Left ventricle myocardium inferior (tissue), 1 donor: ENCODE results near the gene ITPA. TPM values are rescaled to one million over a fixed set of nuclear protein-coding genes. Genes with fewer than 3 reads are reported as not detected.
"Not testable (repeated sequence)": the region's sequence is repeated elsewhere in the genome, so short reads cannot be mapped to it uniquely, and the experiment has no call there.

Experiments
- DNase-seq: peaks from one replicate; pipeline ENCODE4 v3.0.0-alpha.2; 2020
- H3K27ac ChIP-seq: fragments of 200-600 bp; replicated peaks from 2 replicates; pipeline ENCODE4 v1.8.0; 2021
- H3K27me3 ChIP-seq: fragments of 200-600 bp; 2 replicates; pipeline ENCODE4 v1.8.0; 2021; ENCODE audit warnings: low read depth
- H3K36me3 ChIP-seq: fragments of 200-600 bp; 2 replicates; pipeline ENCODE4 v1.8.0; 2021
- H3K4me1 ChIP-seq: fragments of 200-600 bp; 2 replicates; pipeline ENCODE4 v1.8.0; 2021
- H3K4me3 ChIP-seq: fragments of 200-600 bp; 2 replicates; pipeline ENCODE4 v1.8.0; 2021; ENCODE audit warnings: mild to moderate bottlenecking, moderate library complexity
- H3K9me3 ChIP-seq: fragments of 200-600 bp; replicated peaks from 2 replicates; pipeline ENCODE4 v1.8.0; 2021
- CTCF ChIP-seq: fragments of 200-600 bp; IDR thresholded peaks from 2 replicates; pipeline ENCODE4 v1.8.0; 2021; ENCODE audit warnings: antibody characterized with exemption, mild to moderate bottlenecking, borderline replicate concordance
- intact Hi-C: fragments of 100-400 bp; cut with micrococcal nuclease; formaldehyde crosslinking; loops from one replicate; pipeline ENCODE4 v1.11.0; 2022
- total RNA-seq: library from RNA; stranded (reverse); fragmentation: NEBNext Ultra II Directional; extraction: Animal tissue kit (Norgen Biotek cat#: 25700); gene quantifications from one replicate; pipeline ENCODE4 v1.2.1, GENCODE V29; 2021
- donor health status: DM: no; HTN: yes; CAD: no; lungs with severe emphysema.

Gene ITPA
- total RNA-seq, 1 donor from 2014 or later = 17.2 TPM

GRCh38 chr20:3174442-3175261, 34.6 kb upstream of the ITPA start:
- peaks cover 36% of the 10 kb centered on the region for H3K4me1 ChIP-seq
- TF ChIP-seq CTCF = no peak
- no peaks in the 10 kb centered on the region for H3K27me3 ChIP-seq
- H3K4me3 ChIP-seq = peak overlapping the region; percentile 99
- intact Hi-C loops = no loop called here
- H3K9me3 ChIP-seq = no peaks in the 10 kb centered on the region
- no peak for DNase-seq
- H3K36me3 ChIP-seq = no peaks in the 10 kb centered on the region
- H3K27ac ChIP-seq = peak overlapping the region; percentile 87

GRCh38 chr20:3175270-3175669, 34.0 kb upstream of the ITPA start:
- peak overlapping the region; percentile 87 for H3K27ac ChIP-seq
- H3K27me3 ChIP-seq = no peaks in the 10 kb centered on the region
- H3K36me3 ChIP-seq = no peaks in the 10 kb centered on the region
- peak overlapping the region; percentile 99 for H3K4me3 ChIP-seq
- H3K4me1 ChIP-seq = peaks cover 36% of the 10 kb centered on the region
- no peaks in the 10 kb centered on the region for H3K9me3 ChIP-seq
- intact Hi-C loops = no loop called here
- no peak for TF ChIP-seq CTCF
- no peak for DNase-seq

- H3K4me1 ChIP-seq = peaks cover 26% of the 10 kb centered on the region
- DNase-seq = no peak
- H3K36me3 ChIP-seq = peaks cover 5% of the 10 kb centered on the region
- H3K4me3 ChIP-seq = no peak overlapping the region
- TF ChIP-seq CTCF = no peak
- H3K27ac ChIP-seq = no peak overlapping the region
- H3K27me3 ChIP-seq = no peaks in the 10 kb centered on the region
- intact Hi-C loops = no loop called here
- H3K9me3 ChIP-seq = no peaks in the 10 kb centered on the region
Observed at GRCh38 chr20:3177746-3178485, 31.4 kb upstream of the ITPA start.

- intact Hi-C loops = no loop called here
- H3K4me1 ChIP-seq = peaks cover 3% of the 10 kb centered on the region
- no peaks in the 10 kb centered on the region for H3K27me3 ChIP-seq
- no peak for TF ChIP-seq CTCF
- no peak overlapping the region for H3K27ac ChIP-seq
- no peaks in the 10 kb centered on the region for H3K9me3 ChIP-seq
- no peak for DNase-seq
- peaks cover 5% of the 10 kb centered on the region for H3K36me3 ChIP-seq
- H3K4me3 ChIP-seq = no peak overlapping the region
Observed at GRCh38 chr20:3180319-3180718, 29.0 kb upstream of the ITPA start.

GRCh38 chr20:3181270-3181669, 28.0 kb upstream of the ITPA start:
- Histone ChIP-seq H3K27me3 (no peaks in the 10 kb centered on the region), H3K27ac (no peak overlapping the region), H3K4me3 (no peak overlapping the region), H3K36me3 (peaks cover 5% of the 10 kb centered on the region), H3K9me3 (no peaks in the 10 kb centered on the region), H3K4me1 (no peaks in the 10 kb centered on the region)
- no peak for TF ChIP-seq CTCF
- intact Hi-C loops = no loop called here
- DNase-seq = no peak

- DNase-seq, H3K9me3 ChIP-seq, H3K27ac ChIP-seq, H3K36me3 ChIP-seq, H3K27me3 ChIP-seq, H3K4me3 ChIP-seq, intact Hi-C loops, H3K4me1 ChIP-seq: not testable (repeated sequence)
Observed at GRCh38 chr20:3182429-3182828, 26.9 kb upstream of the ITPA start.
